ENCODE measurements around the gene TTYH1.

The TTYH1 gene

GRCh38 chr19:54463531-54464043 is 48.3 kb downstream of the TTYH1 start, which contains the start of gene LENG9:
Gene LENG9, minus strand, starts transcription at chr19:54463778. Its CDS starts 252 bp downstream, at chr19:54463526.
- Histone ChIP-seq H3K36me3 (replicated peaks in 1 of 2; ENCODE audit: control insufficient read depth in 2 of 2, insufficient read depth in 2 of 2, low read length in 2 of 2) (peaks cover 25 to 36% of the 10 kb centered on the region in 2 donors), H3K27me3 (ENCODE audit: control insufficient read depth in 3 of 3, insufficient read depth in 3 of 3, low read depth in 1 of 3, low read length in 3 of 3) (peaks cover 0 to 6% (median 0%) of the 10 kb centered on the region in 3 experiments), H3K9me3 (replicated peaks in 1 of 2; ENCODE audit: control insufficient read depth in 2 of 2, insufficient read depth in 1 of 2, low read depth in 1 of 2, low read length in 2 of 2) (no peaks in the 10 kb centered on the region), H2BK12ac (ENCODE audit: low read length) (peak within 1 kb of the TSS; percentile 7), H3K9ac (ENCODE audit: low read depth, low read length, poor library complexity) (peak within 1 kb of the TSS; percentile 99), H3K14ac (ENCODE audit: low read length) (peak within 1 kb of the TSS; percentile 96), H4K8ac (ENCODE audit: low read depth, low read length) (peak within 1 kb of the TSS; percentile 93), H3K18ac (ENCODE audit: low read length) (peak within 1 kb of the TSS; percentile 98), H3K4me2 (ENCODE audit: insufficient read depth, low read length, poor library complexity, severe bottlenecking) (peak within 1 kb of the TSS; percentile 96), H2BK120ac (ENCODE audit: low read depth, low read length) (peak within 1 kb of the TSS; percentile 35), H3K79me1 (ENCODE audit: low read depth, low read length) (peaks cover 2% of the 10 kb centered on the region), H2AFZ (ENCODE audit: low read length) (peak within 1 kb of the TSS; percentile 99), H3K4me3 (ENCODE audit: low read length in 2 of 2) (peak within 1 kb of the TSS; percentile 69 to 92), H2AK5ac (ENCODE audit: low read depth, low read length) (peak within 1 kb of the TSS; percentile 97), H4K91ac (ENCODE audit: low read depth, low read length, poor library complexity) (no peak within 1 kb of the TSS), H3K23ac (ENCODE audit: low read depth, low read length, poor library complexity) (peak within 1 kb of the TSS; percentile 98), H2BK15ac (ENCODE audit: low read length) (peak within 1 kb of the TSS; percentile 78), H3K4ac (ENCODE audit: low read length) (peak within 1 kb of the TSS; percentile 98), H3K27ac (replicated peaks; ENCODE audit: low read length) (peak within 1 kb of the TSS; percentile 98), H3K4me1 (ENCODE audit: control insufficient read depth in 2 of 2, insufficient read depth in 1 of 2, low read depth in 1 of 2, low read length in 2 of 2) (peaks cover 2 to 3% of the 10 kb centered on the region in 2 donors), H2BK5ac (ENCODE audit: low read length) (peak within 1 kb of the TSS; percentile 94)
- peak; percentile 99 for DNase-seq (ENCODE audit: low spot score)
- WGBS, 2 donors (ENCODE audit: extremely low coverage in 2 of 2, insufficient read length in 2 of 2, insufficient replicate concordance in 1 of 2) = no CpG with 5 or more reads among the region's 41 CpGs

- H2BK120ac ChIP-seq (ENCODE audit: low read depth, low read length) = no peak overlapping the region
- H3K9me3 ChIP-seq (replicated peaks in 1 of 2; ENCODE audit: control insufficient read depth in 2 of 2, insufficient read depth in 1 of 2, low read depth in 1 of 2, low read length in 2 of 2) = no peaks in the 10 kb centered on the region
- no peak overlapping the region for H2AK5ac ChIP-seq (ENCODE audit: low read depth, low read length)
- peak overlapping the region; percentile 31 for H3K23ac ChIP-seq (ENCODE audit: low read depth, low read length, poor library complexity)
- no peak overlapping the region for H3K14ac ChIP-seq (ENCODE audit: low read length)
- no peak overlapping the region for H4K8ac ChIP-seq (ENCODE audit: low read depth, low read length)
- H3K4me3 ChIP-seq (ENCODE audit: low read length in 2 of 2) = peak overlapping the region; percentile 69 to 92
- H2BK5ac ChIP-seq (ENCODE audit: low read length) = peak overlapping the region; percentile 94
- peak overlapping the region; percentile 49 for H2BK15ac ChIP-seq (ENCODE audit: low read length)
- H3K79me1 ChIP-seq (ENCODE audit: low read depth, low read length) = peaks cover 2% of the 10 kb centered on the region
- H3K4me1 ChIP-seq (ENCODE audit: control insufficient read depth in 2 of 2, insufficient read depth in 1 of 2, low read depth in 1 of 2, low read length in 2 of 2) = peaks cover 2 to 3% of the 10 kb centered on the region in 2 donors
- H3K27ac ChIP-seq (replicated peaks; ENCODE audit: low read length) = peak overlapping the region; percentile 98
- peaks cover 20 to 31% of the 10 kb centered on the region in 2 donors for H3K36me3 ChIP-seq (replicated peaks in 1 of 2; ENCODE audit: control insufficient read depth in 2 of 2, insufficient read depth in 2 of 2, low read length in 2 of 2)
- peak overlapping the region; percentile 60 for H3K9ac ChIP-seq (ENCODE audit: low read depth, low read length, poor library complexity)
- peak overlapping the region; percentile 99 for H2AFZ ChIP-seq (ENCODE audit: low read length)
- no peak overlapping the region for H4K91ac ChIP-seq (ENCODE audit: low read depth, low read length, poor library complexity)
- H2BK12ac ChIP-seq (ENCODE audit: low read length) = no peak overlapping the region
- no peak overlapping the region for H3K4ac ChIP-seq (ENCODE audit: low read length)
- peak overlapping the region; percentile 95 for H3K18ac ChIP-seq (ENCODE audit: low read length)
- WGBS, 2 donors (ENCODE audit: extremely low coverage in 2 of 2, insufficient read length in 2 of 2, insufficient replicate concordance in 1 of 2) = no CpG with 5 or more reads among the region's 26 CpGs
- H3K4me2 ChIP-seq (ENCODE audit: insufficient read depth, low read length, poor library complexity, severe bottlenecking) = peak overlapping the region; percentile 96
- H3K27me3 ChIP-seq (ENCODE audit: control insufficient read depth in 3 of 3, insufficient read depth in 3 of 3, low read depth in 1 of 3, low read length in 3 of 3) = peaks cover 0 to 6% (median 0%) of the 10 kb centered on the region in 3 experiments
- DNase-seq (ENCODE audit: low spot score) = peak; percentile 91
Measured at GRCh38 chr19:54464044-54464629, 48.9 kb downstream of the TTYH1 start.

GRCh38 chr19:54464630-54465425 is 49.6 kb downstream of the TTYH1 start:
- Histone ChIP-seq H2BK120ac (ENCODE audit: low read depth, low read length) (no peak overlapping the region), H3K18ac (ENCODE audit: low read length) (peak overlapping the region; percentile 95), H2BK15ac (ENCODE audit: low read length) (peak overlapping the region; percentile 74), H3K36me3 (replicated peaks in 1 of 2; ENCODE audit: control insufficient read depth in 2 of 2, insufficient read depth in 2 of 2, low read length in 2 of 2) (peaks cover 14 to 24% of the 10 kb centered on the region in 2 donors), H3K27me3 (ENCODE audit: control insufficient read depth in 3 of 3, insufficient read depth in 3 of 3, low read depth in 1 of 3, low read length in 3 of 3) (peaks cover 0 to 13% (median 0%) of the 10 kb centered on the region in 3 experiments), H3K27ac (replicated peaks; ENCODE audit: low read length) (peak overlapping the region; percentile 98), H3K14ac (ENCODE audit: low read length) (no peak overlapping the region), H2BK12ac (ENCODE audit: low read length) (no peak overlapping the region), H2AK5ac (ENCODE audit: low read depth, low read length) (peak overlapping the region; percentile 84), H3K9me3 (replicated peaks in 1 of 2; ENCODE audit: control insufficient read depth in 2 of 2, insufficient read depth in 1 of 2, low read depth in 1 of 2, low read length in 2 of 2) (no peaks in the 10 kb centered on the region), H3K79me1 (ENCODE audit: low read depth, low read length) (no peaks in the 10 kb centered on the region), H3K4ac (ENCODE audit: low read length) (no peak overlapping the region), H4K8ac (ENCODE audit: low read depth, low read length) (peak overlapping the region; percentile 96), H3K4me1 (ENCODE audit: control insufficient read depth in 2 of 2, insufficient read depth in 1 of 2, low read depth in 1 of 2, low read length in 2 of 2) (peaks cover 2 to 9% of the 10 kb centered on the region in 2 donors), H3K4me2 (ENCODE audit: insufficient read depth, low read length, poor library complexity, severe bottlenecking) (peak overlapping the region; percentile 96), H3K4me3 (ENCODE audit: low read length in 2 of 2) (peak overlapping the region; percentile 69 to 92), H4K91ac (ENCODE audit: low read depth, low read length, poor library complexity) (no peak overlapping the region), H3K9ac (ENCODE audit: low read depth, low read length, poor library complexity) (peak overlapping the region; percentile 65), H2AFZ (ENCODE audit: low read length) (peak overlapping the region; percentile 99), H2BK5ac (ENCODE audit: low read length) (peak overlapping the region; percentile 94), H3K23ac (ENCODE audit: low read depth, low read length, poor library complexity) (peak overlapping the region; percentile 80)
- peak; percentile 88 for DNase-seq (ENCODE audit: low spot score)
- no CpG with 5 or more reads among the region's 87 CpGs for WGBS, 2 donors (ENCODE audit: extremely low coverage in 2 of 2, insufficient read length in 2 of 2, insufficient replicate concordance in 1 of 2)
